Measurements from ENCODE around the gene DUS4L.

Gene DUS4L

GRCh38 chr7:107538001-107538400 lies 25.8 kb upstream of the DUS4L start:
- H3K4me3 ChIP-seq (ENCODE audit: insufficient read length, low read depth) = no peak overlapping the region
- no peak for TF ChIP-seq SUZ12 (IDR thresholded peaks at IDR 0.05; ENCODE audit: extremely low read depth, insufficient read depth, insufficient read length)
- TF ChIP-seq ZNF274 (IDR thresholded peaks at IDR 0.05; ENCODE audit: low read depth, low read length) = no peak
- TF ChIP-seq YY1 (IDR thresholded peaks at IDR 0.05; ENCODE audit: insufficient read depth, insufficient read length) = no peak
- H3K9me3 ChIP-seq (ENCODE audit: insufficient read depth, low read length) = no peaks in the 10 kb centered on the region
- no peaks in the 10 kb centered on the region for H3K4me1 ChIP-seq (ENCODE audit: insufficient read depth, insufficient read length)
- H3K36me3 ChIP-seq (ENCODE audit: insufficient read depth, insufficient read length, low read length) = no peaks in the 10 kb centered on the region
- H3K27me3 ChIP-seq (ENCODE audit: insufficient read depth, insufficient read length) = no peaks in the 10 kb centered on the region
- H3K9ac ChIP-seq (ENCODE audit: insufficient read length, low read depth) = no peak overlapping the region
- no peak for DNase-seq (ENCODE audit: low read depth, low spot score)

- Histone ChIP-seq H3K4me1 (ENCODE audit: insufficient read depth, insufficient read length) (no peaks in the 10 kb centered on the region), H3K27me3 (ENCODE audit: insufficient read depth, insufficient read length) (no peaks in the 10 kb centered on the region), H3K9ac (ENCODE audit: insufficient read length, low read depth) (no peak overlapping the region), H3K36me3 (ENCODE audit: insufficient read depth, insufficient read length, low read length) (peaks cover 10% of the 10 kb centered on the region), H3K9me3 (ENCODE audit: insufficient read depth, low read length) (peaks cover 13% of the 10 kb centered on the region; the same call in 1 of the 2 replicates), H3K4me3 (ENCODE audit: insufficient read length, low read depth) (no peak overlapping the region)
- TF ChIP-seq YY1 (IDR thresholded peaks at IDR 0.05; ENCODE audit: insufficient read depth, insufficient read length) (no peak), SUZ12 (IDR thresholded peaks at IDR 0.05; ENCODE audit: extremely low read depth, insufficient read depth, insufficient read length) (no peak), ZNF274 (IDR thresholded peaks at IDR 0.05; ENCODE audit: low read depth, low read length) (no peak)
- DNase-seq (ENCODE audit: low read depth, low spot score) = no peak
Observed at GRCh38 chr7:107543338-107543993, 20.3 kb upstream of the DUS4L start.

- no peak overlapping the region for H3K9ac ChIP-seq (ENCODE audit: insufficient read length, low read depth)
- no peak for DNase-seq (ENCODE audit: low read depth, low spot score)
- H3K9me3 ChIP-seq (ENCODE audit: insufficient read depth, low read length) = peaks cover 13% of the 10 kb centered on the region; the same call in 1 of the 2 replicates
- H3K36me3 ChIP-seq (ENCODE audit: insufficient read depth, insufficient read length, low read length) = peaks cover 10% of the 10 kb centered on the region
- no peak overlapping the region for H3K4me3 ChIP-seq (ENCODE audit: insufficient read length, low read depth)
- TF ChIP-seq ZNF274 (IDR thresholded peaks at IDR 0.05; ENCODE audit: low read depth, low read length) = no peak
- TF ChIP-seq YY1 (IDR thresholded peaks at IDR 0.05; ENCODE audit: insufficient read depth, insufficient read length) = no peak
- TF ChIP-seq SUZ12 (IDR thresholded peaks at IDR 0.05; ENCODE audit: extremely low read depth, insufficient read depth, insufficient read length) = no peak
- no peaks in the 10 kb centered on the region for H3K4me1 ChIP-seq (ENCODE audit: insufficient read depth, insufficient read length)
- H3K27me3 ChIP-seq (ENCODE audit: insufficient read depth, insufficient read length) = no peaks in the 10 kb centered on the region
Observed at GRCh38 chr7:107544848-107545591, 18.8 kb upstream of the DUS4L start.

GRCh38 chr7:107551936-107552335 lies 11.8 kb upstream of the DUS4L start:
- H3K4me1 ChIP-seq (ENCODE audit: insufficient read depth, insufficient read length) = no peaks in the 10 kb centered on the region
- no peak for TF ChIP-seq ZNF274 (IDR thresholded peaks at IDR 0.05; ENCODE audit: low read depth, low read length)
- TF ChIP-seq YY1 (IDR thresholded peaks at IDR 0.05; ENCODE audit: insufficient read depth, insufficient read length) = no peak
- TF ChIP-seq SUZ12 (IDR thresholded peaks at IDR 0.05; ENCODE audit: extremely low read depth, insufficient read depth, insufficient read length) = no peak
- H3K9ac ChIP-seq (ENCODE audit: insufficient read length, low read depth) = no peak overlapping the region

GRCh38 chr7:107555893-107556292 lies 7.9 kb upstream of the DUS4L start:
- peaks cover 17% of the 10 kb centered on the region for H3K36me3 ChIP-seq (ENCODE audit: insufficient read depth, insufficient read length, low read length)

More at GRCh38 chr7:107551936-107552335, 11.8 kb upstream of the DUS4L start:
- Histone ChIP-seq H3K36me3 (ENCODE audit: insufficient read depth, insufficient read length, low read length) (peaks cover 14% of the 10 kb centered on the region), H3K9me3 (ENCODE audit: insufficient read depth, low read length) (no peaks in the 10 kb centered on the region), H3K27me3 (ENCODE audit: insufficient read depth, insufficient read length) (no peaks in the 10 kb centered on the region), H3K4me3 (ENCODE audit: insufficient read length, low read depth) (no peak overlapping the region)
- no peak for DNase-seq (ENCODE audit: low read depth, low spot score)

GRCh38 chr7:107559864-107560263 lies 3.9 kb upstream of the DUS4L start:
- H3K27me3 ChIP-seq (ENCODE audit: insufficient read depth, insufficient read length) = no peaks in the 10 kb centered on the region
- no peaks in the 10 kb centered on the region for H3K9me3 ChIP-seq (ENCODE audit: insufficient read depth, low read length)
- no peak overlapping the region for H3K4me3 ChIP-seq (ENCODE audit: insufficient read length, low read depth)
- H3K36me3 ChIP-seq (ENCODE audit: insufficient read depth, insufficient read length, low read length) = peaks cover 12% of the 10 kb centered on the region
- TF ChIP-seq ZNF274 (IDR thresholded peaks at IDR 0.05; ENCODE audit: low read depth, low read length) (no peak), SUZ12 (IDR thresholded peaks at IDR 0.05; ENCODE audit: extremely low read depth, insufficient read depth, insufficient read length) (no peak), YY1 (IDR thresholded peaks at IDR 0.05; ENCODE audit: insufficient read depth, insufficient read length) (no peak)
- no peaks in the 10 kb centered on the region for H3K4me1 ChIP-seq (ENCODE audit: insufficient read depth, insufficient read length)
- H3K9ac ChIP-seq (ENCODE audit: insufficient read length, low read depth) = no peak overlapping the region
- no peak for DNase-seq (ENCODE audit: low read depth, low spot score)

More at GRCh38 chr7:107555893-107556292, 7.9 kb upstream of the DUS4L start:
- Histone ChIP-seq H3K4me1 (ENCODE audit: insufficient read depth, insufficient read length) (no peaks in the 10 kb centered on the region), H3K9ac (ENCODE audit: insufficient read length, low read depth) (no peak overlapping the region), H3K9me3 (ENCODE audit: insufficient read depth, low read length) (no peaks in the 10 kb centered on the region), H3K4me3 (ENCODE audit: insufficient read length, low read depth) (no peak overlapping the region), H3K27me3 (ENCODE audit: insufficient read depth, insufficient read length) (no peaks in the 10 kb centered on the region)
- DNase-seq (ENCODE audit: low read depth, low spot score) = no peak
- no peak for TF ChIP-seq ZNF274 (IDR thresholded peaks at IDR 0.05; ENCODE audit: low read depth, low read length)
- TF ChIP-seq YY1 (IDR thresholded peaks at IDR 0.05; ENCODE audit: insufficient read depth, insufficient read length) = no peak
- no peak for TF ChIP-seq SUZ12 (IDR thresholded peaks at IDR 0.05; ENCODE audit: extremely low read depth, insufficient read depth, insufficient read length)

- DNase-seq (ENCODE audit: low read depth, low spot score) = no peak
- Histone ChIP-seq H3K4me1 (ENCODE audit: insufficient read depth, insufficient read length) (no peaks in the 10 kb centered on the region), H3K9me3 (ENCODE audit: insufficient read depth, low read length) (no peaks in the 10 kb centered on the region), H3K4me3 (ENCODE audit: insufficient read length, low read depth) (no peak overlapping the region), H3K27me3 (ENCODE audit: insufficient read depth, insufficient read length) (no peaks in the 10 kb centered on the region), H3K36me3 (ENCODE audit: insufficient read depth, insufficient read length, low read length) (peaks cover 15% of the 10 kb centered on the region), H3K9ac (ENCODE audit: insufficient read length, low read depth) (no peak overlapping the region)
- TF ChIP-seq YY1 (IDR thresholded peaks at IDR 0.05; ENCODE audit: insufficient read depth, insufficient read length) (no peak), ZNF274 (IDR thresholded peaks at IDR 0.05; ENCODE audit: low read depth, low read length) (no peak), SUZ12 (IDR thresholded peaks at IDR 0.05; ENCODE audit: extremely low read depth, insufficient read depth, insufficient read length) (no peak)
Observed at GRCh38 chr7:107560898-107561516, 2.8 kb upstream of the DUS4L start.

Data from NT2/D1 (cell line).